ENCODE results near the gene ZNF595. TPM values are rescaled to one million over a fixed set of nuclear protein-coding genes. Genes with fewer than 3 reads are reported as not detected.

Gene ZNF595
- 3.7 and 5.4 TPM in 2 replicates for total RNA-seq

GRCh38 chr4:52804-53479 is at the start of gene ZNF595:
TSS of gene ZNF595 (plus strand) at chr4:53321. CDS start at chr4:53489, 168 bp downstream.

GRCh38 chr4:124275-125081 is 71.4 kb downstream of the ZNF595 start, which contains the start of gene ZNF718:
TSS of gene ZNF718 (plus strand) at chr4:124501. CDS start at chr4:124671, 170 bp downstream.

Other genes with a start within 250 kb of the ZNF595 start
- gene ZNF718, start 71.2 kb downstream of the ZNF595 start, total RNA-seq = 2.4 and 2.8 TPM in 2 replicates

Data from pericardium fibroblast (primary cell).